ENCODE results near the gene CISD1. TPM values are rescaled to one million over a fixed set of nuclear protein-coding genes. Genes with fewer than 3 reads are reported as not detected.
"Not testable (repeated sequence)": the region's sequence is repeated elsewhere in the genome, so short reads cannot be mapped to it uniquely, and the experiment has no call there.

Gene CISD1
- total and polyA plus RNA-seq, 11 donors = 73.9 to 179 (median 153) TPM

- DNase-seq (no peak), ATAC-seq (no peak)
- Histone ChIP-seq H3K9me3 (peaks cover 0 to 7% (median 0%) of the 10 kb centered on the region in 12 donors), H3K27me3 (no peaks in the 10 kb centered on the region), H3K36me3 (peaks cover 0 to 19% (median 15%) of the 10 kb centered on the region in 9 donors), H3K27ac (no peak overlapping the region), H3K4me3 (no peak overlapping the region), H3K4me1 (peaks cover 0 to 18% (median 8%) of the 10 kb centered on the region in 12 donors)
- no peak for TF ChIP-seq POLR2A (IDR thresholded peaks at IDR 0.05)
- TF ChIP-seq CTCF (IDR thresholded peaks at IDR 0.05) = no peak
- 76 to 81% (median 79%) methylated on average over 4 of the region's 4 CpGs for WGBS, 4 donors
- intact Hi-C loops (cut with DNase I) = no loop called here
These were observed 28.4 kb upstream of the CISD1 start for GRCh38 chr10:58240531-58240930.

- no peak overlapping the region for H3K4me3 ChIP-seq
- peaks cover 0 to 11% (median 7%) of the 10 kb centered on the region in 9 donors for H3K36me3 ChIP-seq
- TF ChIP-seq CTCF (IDR thresholded peaks at IDR 0.05) (no peak), POLR2A (IDR thresholded peaks at IDR 0.05) (no peak)
- WGBS, 4 donors = 84 to 96% (median 92%) methylated on average over 3 of the region's 3 CpGs
- ATAC-seq = no peak
- no peak overlapping the region for H3K27ac ChIP-seq
- H3K9me3 ChIP-seq = peaks cover 0 to 11% (median 0%) of the 10 kb centered on the region in 12 donors
- DNase-seq = no peak
- intact Hi-C loops (cut with DNase I) = no loop called here
- peaks cover 0 to 18% (median 8%) of the 10 kb centered on the region in 12 donors for H3K4me1 ChIP-seq
- no peaks in the 10 kb centered on the region for H3K27me3 ChIP-seq
These were observed 27.6 kb upstream of the CISD1 start for GRCh38 chr10:58241346-58241745.

- H3K27ac ChIP-seq = no peak overlapping the region
- DNase-seq = no peak
- TF ChIP-seq CTCF (IDR thresholded peaks at IDR 0.05) = no peak
- no peak for TF ChIP-seq POLR2A (IDR thresholded peaks at IDR 0.05)
- H3K9me3 ChIP-seq = peaks cover 0 to 14% (median 0%) of the 10 kb centered on the region in 12 donors
- ATAC-seq = no peak
- WGBS, 4 donors = 96 to 99% (median 97%) methylated on average over 18 of the region's 18 CpGs
- intact Hi-C loops (cut with DNase I) = no loop called here
- peaks cover 0 to 18% (median 8%) of the 10 kb centered on the region in 12 donors for H3K4me1 ChIP-seq
- H3K27me3 ChIP-seq = no peaks in the 10 kb centered on the region
- H3K4me3 ChIP-seq = no peak overlapping the region
- no peaks in the 10 kb centered on the region for H3K36me3 ChIP-seq
These were observed 25.7 kb upstream of the CISD1 start for GRCh38 chr10:58243269-58243668.

- DNase-seq; H3K27me3 ChIP-seq; H3K36me3 ChIP-seq; H3K27ac ChIP-seq; ATAC-seq; H3K4me3 ChIP-seq; intact Hi-C loops (cut with DNase I): not testable (repeated sequence)
- WGBS, 4 donors = 91 to 96% (median 95%) methylated on average over 27 to 31 of the region's 31 CpGs
- H3K9me3 ChIP-seq = peaks cover 0 to 14% (median 0%) of the 10 kb centered on the region in 12 donors
- peaks cover 0 to 18% (median 6%) of the 10 kb centered on the region in 12 donors for H3K4me1 ChIP-seq
These were observed 25.2 kb upstream of the CISD1 start for GRCh38 chr10:58243801-58244200.

GRCh38 chr10:58244242-58244641, 24.7 kb upstream of the CISD1 start:
- H3K4me1 ChIP-seq = peaks cover 0 to 16% (median 6%) of the 10 kb centered on the region in 12 donors
- H3K36me3 ChIP-seq; DNase-seq; H3K27me3 ChIP-seq; ATAC-seq; intact Hi-C loops (cut with DNase I); H3K27ac ChIP-seq; H3K4me3 ChIP-seq: not testable (repeated sequence)
- H3K9me3 ChIP-seq = peaks cover 0 to 14% (median 0%) of the 10 kb centered on the region in 12 donors
- WGBS, 4 donors = 93 to 99% (median 97%) methylated on average over 11 to 26 of the region's 28 CpGs

GRCh38 chr10:58244666-58245065, 24.3 kb upstream of the CISD1 start:
- intact Hi-C loops (cut with DNase I); ATAC-seq: not testable (repeated sequence)

More at GRCh38 chr10:58244666-58245065, 24.3 kb upstream of the CISD1 start:
- H3K4me1 ChIP-seq = peaks cover 0 to 12% (median 4%) of the 10 kb centered on the region in 12 donors
- DNase-seq, H3K36me3 ChIP-seq, H3K27ac ChIP-seq, H3K27me3 ChIP-seq, H3K4me3 ChIP-seq: not testable (repeated sequence)
- H3K9me3 ChIP-seq = peaks cover 0 to 14% (median 0%) of the 10 kb centered on the region in 12 donors
- WGBS, 4 donors = 52 to 66% (median 57%) methylated on average over 3 of the region's 3 CpGs
